Body of pancreas (tissue), 4 donors: ENCODE results near the gene PGLYRP2.

Source experiments
- POLR2A ChIP-seq, 3 donors: fragments of 450-650 bp; IDR thresholded peaks; one replicate each; pipeline ENCODE4 v1.6.1; 2016; ENCODE audit warnings: antibody characterized with exemption in 3 of 3, mild to moderate bottlenecking in 2 of 3
- TF ChIP-seq, protein P1 (sequence below), 7 experiments: fragments of 450-650 bp in 4 of 7; fragments of 200-600 bp in 3 of 7; sonication (generic) in 3 of 7; IDR thresholded peaks; one replicate each; pipeline ENCODE4 v1.5.1; 2016 to 2019; ENCODE audit warnings: antibody characterized with exemption in 7 of 7

GRCh38 chr19:15445807-15446376, 33.4 kb downstream of the PGLYRP2 start:
- TF ChIP-seq, protein P1, sequence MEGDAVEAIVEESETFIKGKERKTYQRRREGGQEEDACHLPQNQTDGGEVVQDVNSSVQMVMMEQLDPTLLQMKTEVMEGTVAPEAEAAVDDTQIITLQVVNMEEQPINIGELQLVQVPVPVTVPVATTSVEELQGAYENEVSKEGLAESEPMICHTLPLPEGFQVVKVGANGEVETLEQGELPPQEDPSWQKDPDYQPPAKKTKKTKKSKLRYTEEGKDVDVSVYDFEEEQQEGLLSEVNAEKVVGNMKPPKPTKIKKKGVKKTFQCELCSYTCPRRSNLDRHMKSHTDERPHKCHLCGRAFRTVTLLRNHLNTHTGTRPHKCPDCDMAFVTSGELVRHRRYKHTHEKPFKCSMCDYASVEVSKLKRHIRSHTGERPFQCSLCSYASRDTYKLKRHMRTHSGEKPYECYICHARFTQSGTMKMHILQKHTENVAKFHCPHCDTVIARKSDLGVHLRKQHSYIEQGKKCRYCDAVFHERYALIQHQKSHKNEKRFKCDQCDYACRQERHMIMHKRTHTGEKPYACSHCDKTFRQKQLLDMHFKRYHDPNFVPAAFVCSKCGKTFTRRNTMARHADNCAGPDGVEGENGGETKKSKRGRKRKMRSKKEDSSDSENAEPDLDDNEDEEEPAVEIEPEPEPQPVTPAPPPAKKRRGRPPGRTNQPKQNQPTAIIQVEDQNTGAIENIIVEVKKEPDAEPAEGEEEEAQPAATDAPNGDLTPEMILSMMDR (IDR thresholded peaks at IDR 0.05): no peak
- no peak for TF ChIP-seq POLR2A (IDR thresholded peaks at IDR 0.05)
